WI38 (cell line): Measurements from ENCODE around the gene EHF.

ENCODE experiments used
- H3K4me3 ChIP-seq: 2 replicates; pipeline ENCODE4 v1.5.1; 2011; ENCODE audit warnings: low read depth, mild to moderate bottlenecking, control low read depth, low read length
- TF ChIP-seq, protein P1 (sequence below): IDR thresholded peaks from 2 replicates; pipeline ENCODE4 v1.5.1; 2012; ENCODE audit warnings: low read depth, mild to moderate bottlenecking, control low read depth, low read length

The EHF gene

DNA sequence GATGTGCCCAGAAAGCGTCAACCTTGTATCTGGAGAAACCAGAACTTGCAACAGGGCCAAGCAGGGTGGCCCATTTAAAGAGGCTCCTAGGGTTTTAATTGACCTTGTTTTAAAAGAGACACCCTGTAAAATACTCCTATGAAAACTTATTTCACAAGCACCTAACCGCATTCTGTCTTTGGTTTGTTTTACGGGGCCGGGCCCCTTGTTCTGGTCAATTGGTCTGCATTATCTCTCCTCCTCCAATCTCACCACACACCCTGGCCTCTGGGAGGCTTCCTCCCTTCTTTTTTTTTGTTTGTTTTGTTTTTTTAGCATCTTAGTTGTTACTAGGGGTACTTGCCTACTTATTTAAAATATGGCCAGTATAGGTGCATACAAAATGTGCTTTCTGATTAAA is 4.7 kb downstream of the EHF start:
- no peak overlapping the region for H3K4me3 ChIP-seq
- TF ChIP-seq, protein P1, sequence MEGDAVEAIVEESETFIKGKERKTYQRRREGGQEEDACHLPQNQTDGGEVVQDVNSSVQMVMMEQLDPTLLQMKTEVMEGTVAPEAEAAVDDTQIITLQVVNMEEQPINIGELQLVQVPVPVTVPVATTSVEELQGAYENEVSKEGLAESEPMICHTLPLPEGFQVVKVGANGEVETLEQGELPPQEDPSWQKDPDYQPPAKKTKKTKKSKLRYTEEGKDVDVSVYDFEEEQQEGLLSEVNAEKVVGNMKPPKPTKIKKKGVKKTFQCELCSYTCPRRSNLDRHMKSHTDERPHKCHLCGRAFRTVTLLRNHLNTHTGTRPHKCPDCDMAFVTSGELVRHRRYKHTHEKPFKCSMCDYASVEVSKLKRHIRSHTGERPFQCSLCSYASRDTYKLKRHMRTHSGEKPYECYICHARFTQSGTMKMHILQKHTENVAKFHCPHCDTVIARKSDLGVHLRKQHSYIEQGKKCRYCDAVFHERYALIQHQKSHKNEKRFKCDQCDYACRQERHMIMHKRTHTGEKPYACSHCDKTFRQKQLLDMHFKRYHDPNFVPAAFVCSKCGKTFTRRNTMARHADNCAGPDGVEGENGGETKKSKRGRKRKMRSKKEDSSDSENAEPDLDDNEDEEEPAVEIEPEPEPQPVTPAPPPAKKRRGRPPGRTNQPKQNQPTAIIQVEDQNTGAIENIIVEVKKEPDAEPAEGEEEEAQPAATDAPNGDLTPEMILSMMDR, result no peak

DNA sequence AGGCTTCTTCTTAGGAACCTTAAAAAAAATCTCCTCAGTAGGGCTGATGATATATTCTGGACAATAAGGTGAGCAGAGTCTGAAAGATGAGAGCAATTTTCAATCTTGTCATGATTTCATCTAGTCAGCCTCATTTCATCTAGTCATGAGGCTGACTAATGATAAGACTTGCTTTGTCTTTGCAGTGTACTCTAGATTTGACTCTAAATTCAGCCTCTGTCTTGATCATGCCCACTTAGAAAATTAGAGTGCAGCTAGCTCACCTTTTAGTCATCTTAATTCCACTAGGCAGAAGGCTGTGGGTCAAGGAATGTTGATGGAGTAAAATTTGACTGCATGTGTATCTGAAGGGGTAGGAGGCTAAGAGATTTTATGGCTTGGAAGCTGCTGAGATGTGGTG is 5.5 kb downstream of the EHF start:
- TF ChIP-seq, protein P1, result no peak

DNA sequence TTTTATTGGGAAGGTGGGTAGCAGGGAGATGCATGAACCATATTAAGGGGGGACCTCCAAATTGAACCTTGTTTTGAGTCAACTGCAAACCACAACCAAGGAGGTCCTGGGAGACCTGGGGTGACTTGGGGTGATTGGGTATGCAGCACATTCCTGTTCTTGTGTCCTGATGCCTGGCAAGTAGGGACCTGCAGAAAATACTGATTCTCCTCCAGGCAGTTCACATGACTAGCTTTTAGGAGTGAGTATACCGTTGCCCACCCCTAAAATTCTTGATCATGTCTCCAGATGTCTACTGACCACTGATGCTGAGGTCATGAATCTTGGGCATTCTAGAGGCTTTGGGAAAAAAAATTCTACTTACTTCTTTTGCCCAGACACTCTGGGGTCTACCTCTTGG is 6.3 kb downstream of the EHF start:
- TF ChIP-seq, protein P1, result no peak
- no peak overlapping the region for H3K4me3 ChIP-seq

More for the DNA sequence above, 5.5 kb downstream of the EHF start:
- no peak overlapping the region for H3K4me3 ChIP-seq

DNA sequence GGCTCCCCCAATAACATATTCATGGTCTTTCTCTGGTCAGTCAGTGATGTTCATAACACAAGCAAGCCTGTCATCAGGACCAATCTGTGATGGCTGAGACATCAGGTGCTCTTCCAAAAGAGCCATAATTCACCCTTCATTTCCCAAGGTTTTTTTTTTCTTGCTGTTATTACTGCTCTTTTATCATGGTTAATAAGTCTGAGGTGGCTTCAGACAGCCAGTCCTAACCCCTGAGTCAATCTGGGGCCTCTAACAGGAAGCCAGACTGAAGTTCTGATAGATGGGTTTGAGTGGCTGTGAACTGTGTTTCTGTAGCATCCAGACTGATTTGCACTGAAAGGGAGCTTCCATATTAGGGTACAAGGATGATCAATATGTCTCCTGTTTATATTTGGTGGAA is 8.8 kb downstream of the EHF start:
- TF ChIP-seq, protein P1, result no peak
- no peak overlapping the region for H3K4me3 ChIP-seq

DNA sequence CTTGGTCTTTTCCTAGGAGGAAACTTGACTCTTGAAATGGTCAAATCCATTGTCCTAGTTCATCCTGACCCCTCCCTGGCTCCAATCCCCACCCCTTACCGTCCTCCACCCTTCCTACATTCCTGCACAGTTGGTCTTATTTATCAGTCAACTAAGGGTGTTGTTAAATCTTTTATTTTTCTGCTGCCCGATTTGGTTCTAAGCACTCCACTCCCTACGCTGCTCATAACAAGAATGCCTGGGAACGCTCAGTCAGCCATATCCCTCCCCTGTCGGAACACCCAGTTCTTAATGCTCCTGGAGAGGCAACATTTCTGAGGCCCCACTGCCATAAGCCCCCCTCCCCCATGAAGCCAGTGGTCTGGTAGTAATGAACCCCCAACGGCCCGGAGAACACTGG is 9.7 kb downstream of the EHF start:
- H3K4me3 ChIP-seq, result no peak overlapping the region
- TF ChIP-seq, protein P1, result no peak

DNA sequence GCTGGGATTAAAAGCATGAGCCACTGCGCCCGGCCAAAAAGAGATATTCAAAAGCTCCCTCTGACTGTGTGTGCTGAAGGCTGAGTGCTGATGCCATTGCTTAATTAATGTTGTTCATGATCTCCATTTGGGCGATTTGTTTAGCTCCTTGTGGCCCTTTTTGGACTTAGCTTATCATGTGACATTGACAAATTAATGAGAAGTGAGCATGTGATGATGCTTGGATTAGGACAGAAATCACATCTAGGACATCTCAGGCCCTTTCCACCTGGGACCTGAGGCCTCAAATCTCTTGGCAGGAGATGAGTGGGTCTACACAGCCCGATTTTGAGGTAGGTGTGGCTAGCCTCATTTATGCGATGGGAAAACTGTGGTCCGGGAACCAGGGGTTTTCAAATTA is 10.4 kb downstream of the EHF start:
- TF ChIP-seq, protein P1, result no peak

DNA sequence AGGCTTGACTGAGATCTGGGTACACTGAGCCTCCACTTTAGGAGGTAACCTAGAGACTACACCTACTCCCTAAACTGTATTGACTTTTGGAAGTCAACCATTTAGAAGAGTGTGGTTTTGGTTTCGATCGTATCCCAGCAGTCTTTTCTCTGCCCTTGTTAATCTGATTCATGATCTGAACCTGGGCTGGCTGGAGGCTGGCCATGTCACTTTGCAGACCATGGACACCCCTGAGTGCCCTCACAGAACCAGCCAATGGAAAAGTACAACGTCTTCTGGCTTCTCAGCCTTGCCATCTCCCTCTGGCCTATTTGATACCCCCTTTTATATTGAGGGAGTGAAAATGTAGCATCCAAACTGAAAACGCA is 10.8 kb downstream of the EHF start:
- no peak overlapping the region for H3K4me3 ChIP-seq
- TF ChIP-seq, protein P1, result no peak

More for the DNA sequence above, 10.4 kb downstream of the EHF start:
- no peak overlapping the region for H3K4me3 ChIP-seq
